Measurements from ENCODE around the gene ZYG11B.

DNA sequence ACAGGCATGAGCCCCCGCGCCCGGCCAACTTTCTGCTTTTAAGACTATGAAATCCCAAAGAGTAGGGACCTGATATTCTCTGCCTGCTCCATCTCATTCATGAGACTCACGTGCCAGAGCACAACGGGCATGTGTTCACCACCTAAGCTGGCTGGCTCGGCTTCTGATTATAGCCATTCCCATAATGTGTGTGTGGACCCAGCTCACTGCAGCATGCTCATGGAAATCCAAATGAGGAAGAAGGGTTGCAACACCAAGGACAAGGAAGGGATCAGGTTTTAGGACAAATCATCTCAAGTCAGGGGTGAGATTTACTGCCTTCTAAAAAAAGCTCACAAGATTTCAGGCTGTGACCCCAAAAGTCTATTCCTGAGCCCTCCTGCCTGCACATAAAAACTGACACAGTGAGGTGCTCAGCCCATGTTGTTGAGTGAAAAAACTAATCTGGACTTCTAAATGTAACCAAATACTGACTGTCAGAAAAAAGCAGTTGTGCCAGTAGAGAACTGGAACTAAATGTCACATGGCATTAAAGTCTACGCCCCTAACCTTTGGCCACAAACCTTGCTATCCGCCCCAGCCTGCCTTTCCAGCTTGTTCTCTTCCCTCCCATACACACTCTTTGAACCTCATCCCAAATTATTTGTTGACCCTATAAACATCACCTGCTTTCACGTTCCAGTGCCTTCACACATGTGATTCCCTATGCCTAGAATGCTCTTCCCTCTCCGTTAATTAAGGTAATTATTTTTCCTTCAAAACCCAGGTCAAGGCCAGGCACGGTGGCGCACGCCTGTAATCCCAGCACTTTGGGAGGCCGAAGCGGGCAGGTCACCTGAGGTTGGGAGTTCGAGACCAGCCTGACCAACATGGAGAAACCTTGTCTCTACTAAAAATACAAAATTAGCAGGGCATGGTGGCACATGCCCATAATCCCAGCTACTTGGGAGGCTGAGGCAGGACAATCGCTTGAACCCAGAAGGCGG, 19.0 kb upstream of the ZYG11B start:
- TF ChIP-seq, protein P1, sequence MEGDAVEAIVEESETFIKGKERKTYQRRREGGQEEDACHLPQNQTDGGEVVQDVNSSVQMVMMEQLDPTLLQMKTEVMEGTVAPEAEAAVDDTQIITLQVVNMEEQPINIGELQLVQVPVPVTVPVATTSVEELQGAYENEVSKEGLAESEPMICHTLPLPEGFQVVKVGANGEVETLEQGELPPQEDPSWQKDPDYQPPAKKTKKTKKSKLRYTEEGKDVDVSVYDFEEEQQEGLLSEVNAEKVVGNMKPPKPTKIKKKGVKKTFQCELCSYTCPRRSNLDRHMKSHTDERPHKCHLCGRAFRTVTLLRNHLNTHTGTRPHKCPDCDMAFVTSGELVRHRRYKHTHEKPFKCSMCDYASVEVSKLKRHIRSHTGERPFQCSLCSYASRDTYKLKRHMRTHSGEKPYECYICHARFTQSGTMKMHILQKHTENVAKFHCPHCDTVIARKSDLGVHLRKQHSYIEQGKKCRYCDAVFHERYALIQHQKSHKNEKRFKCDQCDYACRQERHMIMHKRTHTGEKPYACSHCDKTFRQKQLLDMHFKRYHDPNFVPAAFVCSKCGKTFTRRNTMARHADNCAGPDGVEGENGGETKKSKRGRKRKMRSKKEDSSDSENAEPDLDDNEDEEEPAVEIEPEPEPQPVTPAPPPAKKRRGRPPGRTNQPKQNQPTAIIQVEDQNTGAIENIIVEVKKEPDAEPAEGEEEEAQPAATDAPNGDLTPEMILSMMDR (IDR thresholded peaks at IDR 0.05) = no peak
- TF ChIP-seq POLR2AphosphoS5 (IDR thresholded peaks at IDR 0.05) (no peak), POLR2A (IDR thresholded peaks at IDR 0.05) (no peak)
